Loucy (cell line): ENCODE results near the gene CCDC28B.

ENCODE experiments used
- H2AFZ ChIP-seq: fragments of 200-600 bp; sonication (generic); 2 replicates; pipeline ENCODE4 v1.6.0; 2016; ENCODE audit warnings: antibody characterized with exemption, mild to moderate bottlenecking, low read length, moderate library complexity
- H3F3A ChIP-seq: fragments of 200-600 bp; 2 replicates; pipeline ENCODE4 v1.6.0; 2016; ENCODE audit warnings: antibody characterized with exemption, low read depth, mild to moderate bottlenecking
- H3K27me3 ChIP-seq: fragments of 200-600 bp; sonication (generic); 2 replicates; pipeline ENCODE4 v1.6.1; 2014; ENCODE audit warnings: low read length, mild to moderate bottlenecking; ENCODE audit not compliant: insufficient read depth, poor library complexity, severe bottlenecking
- H3K36me3 ChIP-seq: fragments of 200-600 bp; sonication (generic); 2 replicates; pipeline ENCODE4 v1.6.1; 2016; ENCODE audit warnings: low read length; ENCODE audit not compliant: insufficient read depth
- H3K4me1 ChIP-seq: fragments of 200-600 bp; sonication (generic); 2 replicates; pipeline ENCODE4 v1.5.1; 2014; ENCODE audit warnings: low read length, mild to moderate bottlenecking; ENCODE audit not compliant: insufficient read depth, poor library complexity, severe bottlenecking
- H3K4me2 ChIP-seq: fragments of 200-600 bp; sonication (generic); 2 replicates; pipeline ENCODE4 v1.6.0; 2014; ENCODE audit warnings: antibody characterized with exemption, low read length, low read depth, mild to moderate bottlenecking; ENCODE audit not compliant: poor library complexity, severe bottlenecking
- H3K4me3 ChIP-seq: fragments of 200-600 bp; sonication (generic); 2 replicates; pipeline ENCODE4 v1.5.1; 2014; ENCODE audit warnings: low read length, mild to moderate bottlenecking, mixed read lengths; ENCODE audit not compliant: poor library complexity, severe bottlenecking
- H3K79me2 ChIP-seq: fragments of 200-600 bp; sonication (generic); 2 replicates; pipeline ENCODE4 v1.6.1; 2014; ENCODE audit warnings: low read length; ENCODE audit not compliant: insufficient read depth
- H3K9ac ChIP-seq: fragments of 200-600 bp; sonication (generic); 2 replicates; pipeline ENCODE4 v1.6.0; 2014; ENCODE audit warnings: mild to moderate bottlenecking, low read depth, low read length, moderate library complexity; ENCODE audit not compliant: poor library complexity, severe bottlenecking
- H3K9me2 ChIP-seq: fragments of 200-600 bp; sonication (generic); replicated peaks from 2 replicates; pipeline ENCODE4 v1.6.1; 2016; ENCODE audit warnings: low read depth, low read length, mixed read lengths
- H3K9me3 ChIP-seq: fragments of 200-600 bp; sonication (generic); 2 replicates; pipeline ENCODE4 v1.6.1; 2014; ENCODE audit warnings: mild to moderate bottlenecking, antibody characterized with exemption, low read length, low read depth; ENCODE audit not compliant: insufficient read depth
- H4K20me1 ChIP-seq: fragments of 200-600 bp; sonication (generic); 2 replicates; pipeline ENCODE4 v1.6.0; 2014; ENCODE audit warnings: antibody characterized with exemption, low read length, mild to moderate bottlenecking; ENCODE audit not compliant: insufficient read depth, poor library complexity, severe bottlenecking
- EZH2phosphoT487 ChIP-seq: fragments of 200-600 bp; IDR thresholded peaks from 2 replicates; pipeline ENCODE4 v1.6.1; 2018; ENCODE audit warnings: antibody characterized with exemption, mild to moderate bottlenecking, moderate library complexity, borderline replicate concordance
- TF ChIP-seq, protein P1 (sequence below): fragments of 200-600 bp; sonication (generic); conservative IDR thresholded peaks from 2 replicates; pipeline ENCODE4 v1.5.1; 2014; ENCODE audit warnings: mild to moderate bottlenecking, antibody characterized with exemption, low read length

CCDC28B gene

DNA sequence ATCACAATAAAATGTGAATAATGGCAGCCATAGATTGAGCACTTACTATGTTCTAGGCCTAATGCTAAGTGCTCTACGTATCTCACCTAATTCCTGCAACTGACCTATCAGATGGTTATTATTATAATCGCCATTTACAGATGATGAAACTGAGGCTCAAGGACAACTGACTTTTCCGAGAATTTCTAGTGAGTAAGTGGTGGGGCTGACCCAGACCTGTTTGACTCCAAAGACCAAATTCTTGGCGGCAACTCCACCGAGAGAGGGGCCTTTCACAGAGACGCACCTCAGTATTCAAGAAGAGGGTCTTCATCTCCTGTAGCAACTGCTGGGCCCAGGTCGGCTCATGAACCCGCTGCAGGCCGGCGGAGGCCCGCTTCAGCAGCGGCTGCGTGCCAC is 21.2 kb downstream of the CCDC28B start:
- H3K9me3 ChIP-seq: no peaks in the 10 kb centered on the region
- H3K4me3 ChIP-seq: peak overlapping the region; percentile 90
- H3K9ac ChIP-seq: peak overlapping the region; percentile 85
- H4K20me1 ChIP-seq: no peaks in the 10 kb centered on the region
- peak overlapping the region; percentile 91 for H3K4me2 ChIP-seq
- TF ChIP-seq EZH2phosphoT487: no peak
- TF ChIP-seq, protein P1, sequence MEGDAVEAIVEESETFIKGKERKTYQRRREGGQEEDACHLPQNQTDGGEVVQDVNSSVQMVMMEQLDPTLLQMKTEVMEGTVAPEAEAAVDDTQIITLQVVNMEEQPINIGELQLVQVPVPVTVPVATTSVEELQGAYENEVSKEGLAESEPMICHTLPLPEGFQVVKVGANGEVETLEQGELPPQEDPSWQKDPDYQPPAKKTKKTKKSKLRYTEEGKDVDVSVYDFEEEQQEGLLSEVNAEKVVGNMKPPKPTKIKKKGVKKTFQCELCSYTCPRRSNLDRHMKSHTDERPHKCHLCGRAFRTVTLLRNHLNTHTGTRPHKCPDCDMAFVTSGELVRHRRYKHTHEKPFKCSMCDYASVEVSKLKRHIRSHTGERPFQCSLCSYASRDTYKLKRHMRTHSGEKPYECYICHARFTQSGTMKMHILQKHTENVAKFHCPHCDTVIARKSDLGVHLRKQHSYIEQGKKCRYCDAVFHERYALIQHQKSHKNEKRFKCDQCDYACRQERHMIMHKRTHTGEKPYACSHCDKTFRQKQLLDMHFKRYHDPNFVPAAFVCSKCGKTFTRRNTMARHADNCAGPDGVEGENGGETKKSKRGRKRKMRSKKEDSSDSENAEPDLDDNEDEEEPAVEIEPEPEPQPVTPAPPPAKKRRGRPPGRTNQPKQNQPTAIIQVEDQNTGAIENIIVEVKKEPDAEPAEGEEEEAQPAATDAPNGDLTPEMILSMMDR: no peak
- no peaks in the 10 kb centered on the region for H3K9me2 ChIP-seq
- peak overlapping the region; percentile 73; the same call in 1 of the 2 replicates for H2AFZ ChIP-seq
- no peaks in the 10 kb centered on the region for H3K27me3 ChIP-seq
- peaks cover 22% of the 10 kb centered on the region for H3K79me2 ChIP-seq
- no peaks in the 10 kb centered on the region; the same call in 1 of the 2 replicates for H3K36me3 ChIP-seq
- H3F3A ChIP-seq: no peaks in the 10 kb centered on the region
- peaks cover 27% of the 10 kb centered on the region for H3K4me1 ChIP-seq

GRCh38 chr1:32221980-32222755 is 21.8 kb downstream of the CCDC28B start, which contains the start of the genes EIF3I and TMEM234:
TSS of gene EIF3I (plus strand) at chr1:32222407. CDS start at chr1:32222442, 35 bp downstream.
TSS of gene TMEM234 (minus strand) at chr1:32222353. CDS start at chr1:32222322, 31 bp downstream.
- H3K9ac ChIP-seq: peak within 1 kb of the TSS; percentile 85
- H3K9me3 ChIP-seq: no peaks in the 10 kb centered on the region
- H3K4me2 ChIP-seq: peak within 1 kb of the TSS; percentile 91
- no peaks in the 10 kb centered on the region for H3F3A ChIP-seq
- H3K36me3 ChIP-seq: no peaks in the 10 kb centered on the region; the same call in 1 of the 2 replicates
- no peaks in the 10 kb centered on the region for H3K27me3 ChIP-seq
- peak within 1 kb of the TSS; percentile 90 for H3K4me3 ChIP-seq
- peaks cover 22% of the 10 kb centered on the region for H3K79me2 ChIP-seq
- H3K4me1 ChIP-seq: peaks cover 27% of the 10 kb centered on the region
- peak within 1 kb of the TSS; percentile 73 for H2AFZ ChIP-seq
- no peaks in the 10 kb centered on the region for H3K9me2 ChIP-seq
- TF ChIP-seq EZH2phosphoT487: no peak
- TF ChIP-seq, protein P1: no peak
- no peaks in the 10 kb centered on the region for H4K20me1 ChIP-seq

GRCh38 chr1:32223683-32224082 is 23.3 kb downstream of the CCDC28B start:
- Histone ChIP-seq H3K9me2 (no peaks in the 10 kb centered on the region), H3K9ac (peak overlapping the region; percentile 85), H3K27me3 (no peaks in the 10 kb centered on the region), H3K4me2 (peak overlapping the region; percentile 91), H3F3A (no peaks in the 10 kb centered on the region), H3K79me2 (peaks cover 22% of the 10 kb centered on the region), H4K20me1 (no peaks in the 10 kb centered on the region), H3K9me3 (no peaks in the 10 kb centered on the region), H3K4me3 (peak overlapping the region; percentile 90), H3K4me1 (peaks cover 27% of the 10 kb centered on the region), H2AFZ (no peak overlapping the region), H3K36me3 (peaks cover 9% of the 10 kb centered on the region)
- TF ChIP-seq EZH2phosphoT487: no peak
- TF ChIP-seq, protein P1: peak; percentile 44
